GM12892 (cell line): ENCODE data around the gene GNA15.

Experiments
- POLR2A ChIP-seq: IDR thresholded peaks from 2 replicates; pipeline ENCODE4 v1.6.1; 2011; ENCODE audit warnings: low read depth, low read length, control low read depth
- TAF1 ChIP-seq: IDR thresholded peaks from 2 replicates; pipeline ENCODE4 v1.6.1; 2011; ENCODE audit warnings: low read depth, mild to moderate bottlenecking, control low read depth, low read length, borderline replicate concordance

DNA sequence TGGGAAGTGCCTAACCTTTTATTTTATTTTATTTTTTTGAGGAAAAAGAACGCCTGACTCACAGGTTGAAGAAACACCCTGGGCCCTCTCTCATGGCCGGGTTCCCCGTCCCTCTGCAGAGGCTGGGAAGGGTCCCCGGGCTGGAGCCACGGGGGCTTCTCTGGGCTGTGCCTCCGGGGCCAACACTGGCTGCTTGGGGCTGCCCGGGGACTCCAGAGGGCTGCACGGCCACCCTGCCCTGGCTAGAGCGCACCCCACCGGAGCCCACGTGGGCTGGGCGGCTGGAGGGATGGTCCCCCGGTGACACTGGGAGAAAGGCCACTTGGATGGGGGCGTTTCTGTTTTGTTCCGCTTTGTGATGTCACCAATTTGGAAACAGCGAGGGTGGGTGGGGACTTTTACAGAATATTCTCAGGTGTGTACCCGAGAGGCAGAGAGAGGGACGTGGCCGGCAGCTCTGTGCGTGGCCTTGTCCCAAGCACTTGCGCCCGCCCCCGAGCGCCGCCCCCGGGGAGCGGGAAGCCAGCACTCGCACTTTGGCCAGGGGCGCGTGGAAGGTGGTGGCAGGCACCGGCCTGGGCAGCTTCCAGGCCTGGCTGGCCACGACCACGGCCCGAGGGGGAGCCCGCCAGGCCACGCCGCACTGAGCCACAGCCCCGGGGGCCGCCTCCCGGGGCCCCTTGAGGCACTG, 13.9 kb upstream of the GNA15 start:
- TF ChIP-seq TAF1 (no peak), POLR2A (no peak)
